HTERT RPE-1 (cell line): ENCODE data around the gene SURF1.
"Not testable (repeated sequence)": the region's sequence is repeated elsewhere in the genome, so short reads cannot be mapped to it uniquely, and the experiment has no call there.

Source experiments
- in situ Hi-C: fragments of 300-500 bp; cut with MboI; formaldehyde crosslinking; loops from 4 replicates; pipeline ENCODE4 v1.14.3; 2020; ENCODE audit warnings: low sequenced_read_pairs

The SURF1 gene, protein sequence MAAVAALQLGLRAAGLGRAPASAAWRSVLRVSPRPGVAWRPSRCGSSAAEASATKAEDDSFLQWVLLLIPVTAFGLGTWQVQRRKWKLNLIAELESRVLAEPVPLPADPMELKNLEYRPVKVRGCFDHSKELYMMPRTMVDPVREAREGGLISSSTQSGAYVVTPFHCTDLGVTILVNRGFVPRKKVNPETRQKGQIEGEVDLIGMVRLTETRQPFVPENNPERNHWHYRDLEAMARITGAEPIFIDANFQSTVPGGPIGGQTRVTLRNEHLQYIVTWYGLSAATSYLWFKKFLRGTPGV

DNA sequence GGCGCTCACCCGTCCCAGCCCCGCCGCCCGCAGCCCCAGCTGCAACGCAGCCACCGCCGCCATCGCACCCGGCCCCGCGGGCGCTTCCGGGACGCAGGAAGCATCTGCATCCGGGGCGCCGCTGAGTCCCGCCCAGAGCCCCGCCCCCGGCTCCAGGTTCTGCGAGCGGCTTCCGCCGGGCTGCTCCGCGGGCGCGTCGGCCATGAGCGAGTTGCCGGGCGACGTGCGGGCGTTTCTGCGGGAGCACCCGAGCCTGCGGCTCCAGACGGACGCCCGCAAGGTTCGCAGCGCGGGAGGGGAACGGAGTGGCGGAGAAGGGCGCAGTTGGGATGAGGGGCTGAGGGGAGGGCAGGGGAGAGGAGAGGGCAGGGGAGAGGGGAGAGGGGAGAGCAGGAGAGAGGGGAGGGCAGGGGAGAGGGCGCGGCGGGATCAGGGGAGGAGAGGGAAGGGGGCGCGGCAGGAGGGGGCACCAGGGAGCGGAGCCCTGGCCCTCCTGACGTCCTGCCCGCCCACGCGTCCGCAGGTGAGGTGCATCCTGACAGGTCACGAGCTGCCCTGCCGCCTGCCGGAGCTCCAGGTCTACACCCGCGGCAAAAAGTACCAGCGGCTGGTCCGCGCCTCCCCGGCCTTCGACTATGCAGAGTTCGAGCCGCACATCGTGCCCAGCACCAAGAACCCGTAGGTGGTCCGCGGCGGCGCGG is at the start of gene SURF1, which contains the start of gene SURF2:
TSS of gene SURF1 (minus strand) at position 97 of the 701 bp plus-strand sequence. CDS start at position 63, 34 bp downstream.
TSS of gene SURF2 (plus strand) at position 160 of the 701 bp plus-strand sequence. CDS start at position 203, 43 bp downstream.
- in situ Hi-C loops, result no loop called here

DNA sequence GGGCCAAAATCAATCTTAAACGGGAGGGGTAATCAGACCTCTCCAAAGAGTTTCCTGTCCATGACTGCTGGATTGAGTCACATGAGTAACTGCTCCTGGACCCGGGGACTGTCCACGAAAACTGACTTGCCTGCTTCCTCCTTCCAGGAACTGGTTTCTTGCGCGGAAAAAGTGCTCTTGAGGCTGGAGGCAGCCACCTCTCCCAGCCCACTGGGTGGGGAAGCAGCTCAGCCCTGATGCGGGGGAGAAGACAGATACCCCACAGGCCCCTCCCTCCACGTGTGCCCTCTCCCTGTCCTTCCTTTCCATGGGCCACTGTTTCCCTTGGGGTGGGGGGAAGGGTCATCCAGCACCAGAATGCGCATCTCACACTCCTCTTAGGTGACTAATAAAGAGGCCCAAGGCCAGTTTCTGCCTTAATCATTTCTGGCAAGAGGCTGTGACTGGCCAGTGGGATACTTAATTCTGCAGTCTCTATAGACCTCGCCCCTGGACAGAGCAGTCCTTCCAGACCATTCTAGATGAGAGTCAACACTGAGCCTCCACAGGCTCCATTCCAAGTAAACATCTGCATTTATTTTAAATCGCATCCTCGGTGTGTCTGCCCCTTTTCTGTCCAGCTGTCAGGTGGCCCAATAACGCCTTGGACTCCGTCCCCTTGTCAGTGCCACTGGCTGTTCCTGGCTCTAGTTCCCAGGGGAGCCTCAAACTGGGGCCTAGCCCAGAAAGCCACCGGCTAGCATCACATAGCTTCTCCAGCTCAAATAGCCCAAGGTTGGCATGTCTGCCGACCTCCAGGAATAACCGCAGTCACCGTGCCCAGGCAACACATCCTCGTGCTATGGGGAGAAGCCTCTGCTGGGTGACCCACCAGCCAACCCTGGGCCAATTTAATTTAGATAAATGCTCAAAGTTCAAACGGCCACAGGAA is 49.5 kb upstream of the SURF1 start:
- in situ Hi-C loops, result no loop called here

DNA sequence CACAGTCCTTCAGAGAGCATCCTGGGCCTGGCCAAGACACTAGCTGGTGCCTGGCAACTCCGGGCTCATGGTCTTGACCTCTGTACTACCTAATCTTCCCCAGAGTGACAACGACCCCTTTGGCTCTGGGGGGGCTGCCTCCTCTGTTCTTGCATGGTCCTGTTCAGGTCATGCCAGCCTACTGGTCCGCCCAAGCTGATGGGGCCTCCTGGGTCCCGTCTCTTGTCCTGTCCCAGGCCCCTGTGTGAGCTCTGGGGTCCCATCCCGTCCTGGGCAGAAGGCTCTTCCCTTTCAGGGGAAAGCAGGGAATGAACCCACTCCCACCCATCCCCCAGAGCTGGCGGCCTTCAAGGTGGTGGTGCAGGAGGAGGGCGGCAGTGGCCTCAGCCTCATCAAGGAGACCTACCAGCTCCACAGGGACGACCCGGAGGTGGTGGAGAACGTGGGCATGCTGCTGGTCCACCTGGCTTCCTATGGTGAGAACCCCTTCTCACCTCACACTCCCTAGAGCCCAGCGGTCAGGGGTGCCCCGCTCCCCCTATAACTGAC is 48.2 kb upstream of the SURF1 start:
- in situ Hi-C loops, result no loop called here

DNA sequence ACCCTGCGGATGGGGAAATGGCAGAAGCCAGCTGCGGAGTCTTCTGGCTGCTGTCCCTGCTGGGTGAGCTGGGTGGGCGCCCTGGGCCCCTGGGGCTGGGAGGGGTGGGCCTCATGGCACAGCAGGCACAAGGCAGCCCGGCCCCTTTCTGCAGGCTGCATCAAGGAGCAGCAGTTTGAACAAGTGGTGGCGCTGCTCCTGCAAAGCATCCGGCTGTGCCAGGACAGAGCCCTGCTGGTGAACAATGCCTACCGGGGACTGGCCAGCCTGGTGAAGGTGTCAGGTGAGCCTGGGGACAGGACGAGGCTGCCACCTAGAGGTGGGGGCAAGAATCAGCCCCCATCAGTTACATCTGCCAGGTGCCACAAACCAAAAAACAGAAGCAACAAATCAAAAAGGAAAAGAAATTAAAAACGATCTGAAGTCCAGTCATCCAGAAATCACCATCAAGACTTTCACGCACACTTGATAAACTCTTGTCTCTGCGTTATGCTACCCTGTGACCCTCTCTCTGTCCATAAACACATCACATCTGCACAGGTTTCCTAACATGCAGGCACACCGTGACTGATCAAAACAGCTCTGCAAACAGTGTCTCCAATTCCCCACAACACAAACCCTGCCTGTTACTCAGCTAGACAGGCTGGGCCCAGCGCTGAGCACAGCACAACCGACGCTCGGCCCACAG is 47.6 kb upstream of the SURF1 start:
- in situ Hi-C loops, result no loop called here

DNA sequence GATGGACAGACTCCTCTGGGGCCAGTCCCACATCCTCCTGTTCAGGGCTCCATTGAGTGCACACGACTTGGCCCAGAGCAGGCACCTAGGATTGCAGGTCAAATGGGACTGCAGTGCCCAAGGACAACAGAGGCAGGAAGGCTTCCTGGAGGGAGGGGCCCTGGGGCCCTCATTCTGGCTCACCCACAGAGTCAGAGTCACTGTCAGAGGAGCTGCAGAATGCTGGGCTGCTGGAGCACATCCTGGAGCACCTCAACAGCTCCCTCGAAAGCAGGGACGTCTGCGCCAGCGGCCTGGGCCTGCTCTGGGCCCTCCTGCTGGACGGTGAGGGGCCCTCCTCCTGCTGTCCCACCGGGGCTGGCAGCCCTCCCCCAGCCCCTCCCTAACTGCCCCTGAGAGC is 46.4 kb upstream of the SURF1 start:
- in situ Hi-C loops, result no loop called here

DNA sequence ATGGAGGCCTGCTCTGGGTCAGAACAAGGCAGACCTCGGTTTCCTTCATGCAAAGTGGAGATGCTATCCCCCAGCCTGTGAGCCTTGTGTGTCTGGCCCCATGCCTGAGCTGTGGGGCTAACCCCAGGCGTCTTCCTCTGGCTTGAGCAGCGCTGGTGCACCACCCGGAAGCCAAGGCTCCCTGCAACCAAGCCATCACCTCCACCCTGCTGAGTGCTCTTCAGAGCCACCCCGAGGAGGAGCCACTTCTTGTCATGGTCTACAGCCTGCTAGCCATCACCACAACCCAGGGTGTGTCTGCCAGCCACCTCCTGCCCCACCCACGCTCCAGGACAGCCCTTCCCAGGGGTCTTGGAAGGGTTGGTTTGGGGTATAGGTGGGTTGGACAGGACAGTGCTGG is 45.3 kb upstream of the SURF1 start:
- in situ Hi-C loops, result no loop called here

DNA sequence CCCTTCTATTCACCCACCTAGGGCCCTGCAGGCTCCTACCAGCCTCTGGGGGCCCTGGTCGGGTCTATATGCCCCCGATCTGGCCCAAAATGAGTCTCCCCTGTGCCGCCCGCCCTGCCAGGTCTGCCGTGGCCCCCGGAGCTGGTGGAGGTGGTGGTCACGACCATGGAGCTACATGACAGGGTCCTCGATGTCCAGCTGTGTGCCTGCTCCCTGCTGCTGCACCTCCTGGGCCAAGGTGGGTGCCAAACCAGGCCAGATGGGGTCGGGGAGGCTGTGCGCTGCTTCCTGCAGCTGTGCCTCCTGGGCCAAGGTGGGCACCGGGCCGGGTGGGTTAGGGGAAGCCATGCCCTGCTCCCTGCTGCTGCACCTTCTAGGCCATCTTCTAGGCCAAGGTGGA is 44.0 kb upstream of the SURF1 start:
- in situ Hi-C loops, result no loop called here

DNA sequence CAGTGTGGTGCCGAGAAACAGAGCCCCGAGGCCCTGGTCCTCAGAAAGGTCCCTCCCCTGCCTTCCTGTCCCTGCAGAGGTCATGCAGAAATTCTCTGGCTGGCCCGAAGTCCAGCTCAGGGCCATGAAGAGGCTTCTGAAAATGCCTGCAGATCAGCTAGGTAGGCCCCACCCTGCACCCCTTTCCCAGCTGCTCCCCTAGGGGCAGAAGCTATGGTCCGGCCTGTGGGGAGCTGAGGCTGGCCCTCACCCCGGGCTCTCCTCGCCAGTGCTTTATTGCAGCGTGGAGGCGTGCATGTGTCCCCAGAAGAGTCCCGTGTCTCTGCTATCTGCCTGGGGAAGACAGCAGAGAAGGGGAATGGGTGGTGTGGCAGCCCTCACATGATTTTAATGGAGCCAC is 41.6 kb upstream of the SURF1 start:
- in situ Hi-C loops, result no loop called here

DNA sequence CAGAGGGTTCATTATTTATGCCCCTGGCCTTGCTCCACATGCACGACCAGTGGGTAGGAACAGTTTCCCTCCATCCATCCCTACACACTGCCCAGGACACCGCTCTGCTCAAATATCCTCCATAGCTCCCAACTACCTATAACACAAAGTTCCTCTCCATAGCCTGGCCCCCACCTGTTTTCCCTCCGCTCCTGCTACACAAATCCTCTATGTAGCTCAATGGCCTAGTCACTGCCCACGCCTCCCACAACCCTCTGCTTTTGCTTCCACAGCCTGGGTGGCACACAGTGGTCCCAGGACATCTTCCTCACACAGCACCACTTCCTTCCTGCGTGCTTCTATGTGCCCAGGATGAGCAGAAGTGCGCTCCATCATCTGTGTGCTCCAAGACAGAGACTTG is 41.1 kb upstream of the SURF1 start:
- in situ Hi-C loops, result no loop called here

DNA sequence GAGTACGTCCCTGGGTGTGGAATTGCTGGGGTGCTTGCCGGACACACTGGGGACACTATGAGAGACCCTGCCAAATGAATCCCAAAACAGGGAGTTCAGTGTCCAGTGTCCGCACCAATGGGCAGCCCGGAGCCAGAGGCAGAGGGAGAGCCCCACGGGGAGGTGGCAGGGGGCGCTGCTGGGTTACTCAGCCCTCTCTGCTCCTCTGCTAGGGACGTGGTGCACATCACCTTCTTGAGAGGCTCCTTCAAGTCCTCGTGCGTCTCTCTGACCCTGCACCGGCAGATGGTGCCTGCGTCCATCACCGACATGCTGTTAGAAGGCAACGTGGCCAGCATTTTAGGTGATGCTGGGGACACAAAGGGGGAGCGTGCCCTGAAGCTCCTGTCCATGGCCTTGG is 40.7 kb upstream of the SURF1 start:
- in situ Hi-C loops, result no loop called here

DNA sequence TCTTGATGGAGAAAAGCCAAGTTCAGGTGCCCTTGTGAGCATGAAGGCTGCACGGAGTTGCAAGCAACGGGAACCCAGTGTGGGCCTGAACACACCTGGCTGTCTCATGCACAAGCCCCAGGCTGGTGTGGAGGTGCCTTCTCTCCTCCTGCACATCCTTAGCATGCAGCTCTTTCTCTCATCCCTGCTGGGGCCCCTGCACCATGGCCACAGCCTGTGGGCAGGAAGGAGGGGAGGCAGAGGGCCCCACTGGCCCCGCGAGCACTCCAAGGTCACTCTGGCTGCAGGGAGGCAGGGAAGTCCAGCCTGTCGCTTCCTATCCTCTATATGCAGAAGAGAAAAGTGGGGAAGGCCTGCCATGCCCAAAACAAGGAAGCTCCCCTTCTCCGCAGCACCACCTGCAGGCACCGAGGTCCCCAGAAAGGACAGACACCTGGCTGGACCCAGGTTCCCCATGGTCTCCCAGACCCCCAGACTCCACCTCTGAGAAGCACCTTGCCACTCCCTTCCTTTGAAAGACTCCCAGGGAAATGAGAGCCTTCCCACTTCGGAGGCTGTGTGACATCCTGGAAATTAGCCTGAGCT is 38.5 kb upstream of the SURF1 start:
- in situ Hi-C loops, result no loop called here

DNA sequence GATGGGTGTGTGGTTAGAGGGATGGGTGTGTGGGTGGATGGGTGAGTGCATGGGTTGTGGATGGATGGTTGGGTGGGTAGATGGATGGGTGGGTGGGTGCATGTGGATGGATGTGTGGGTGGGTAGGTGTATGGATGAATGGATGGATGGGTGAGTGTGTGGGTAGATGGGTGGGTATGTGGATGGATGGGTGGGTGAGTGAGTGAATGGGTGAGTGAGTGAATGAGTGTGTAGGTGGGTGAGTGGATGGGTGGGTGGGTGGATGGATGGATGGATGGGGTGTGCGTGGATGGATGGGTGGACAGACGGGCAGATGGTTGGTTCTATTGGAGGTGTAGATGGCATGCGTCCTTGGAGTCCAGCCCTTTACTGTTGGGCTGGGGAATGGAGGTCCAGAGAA is 37.1 kb upstream of the SURF1 start:
- in situ Hi-C loops, result no loop called here

DNA sequence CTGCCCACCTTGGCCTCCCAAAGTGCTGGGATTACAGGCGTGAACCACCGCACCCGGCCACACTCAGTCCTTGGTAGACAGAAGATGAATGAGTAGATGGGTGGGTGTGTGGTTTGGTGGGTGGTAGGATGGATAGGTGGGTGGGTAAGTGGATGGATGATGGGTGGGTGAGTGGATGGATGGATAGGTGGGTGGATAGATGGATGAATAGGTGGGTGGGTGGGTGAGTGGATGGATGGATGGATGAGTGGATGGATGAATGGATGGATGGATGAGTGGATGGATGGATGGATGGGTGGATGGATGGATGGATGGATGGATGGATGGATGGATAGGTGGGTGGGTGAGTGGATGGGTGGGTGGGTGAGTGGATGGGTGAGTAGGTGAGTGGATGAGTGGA is 36.0 kb upstream of the SURF1 start:
- in situ Hi-C loops, result not testable (repeated sequence)

DNA sequence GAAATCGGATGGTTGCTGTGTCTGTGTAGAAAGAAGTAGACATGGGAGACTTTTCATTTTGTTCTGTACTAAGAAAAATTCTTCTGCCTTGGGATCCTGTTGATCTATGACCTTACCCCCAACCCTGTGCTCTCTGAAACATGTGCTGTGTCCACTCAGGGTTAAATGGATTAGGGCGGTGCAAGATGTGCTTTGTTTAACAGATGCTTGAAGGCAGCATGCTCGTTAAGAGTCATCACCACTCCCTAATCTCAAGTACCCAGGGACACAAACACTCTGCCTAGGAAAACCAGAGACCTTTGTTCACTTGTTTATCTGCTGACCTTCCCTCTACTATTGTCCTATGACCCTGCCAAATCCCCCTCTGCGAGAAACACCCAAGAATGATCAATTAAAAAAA is 35.2 kb upstream of the SURF1 start:
- in situ Hi-C loops, result not testable (repeated sequence)

DNA sequence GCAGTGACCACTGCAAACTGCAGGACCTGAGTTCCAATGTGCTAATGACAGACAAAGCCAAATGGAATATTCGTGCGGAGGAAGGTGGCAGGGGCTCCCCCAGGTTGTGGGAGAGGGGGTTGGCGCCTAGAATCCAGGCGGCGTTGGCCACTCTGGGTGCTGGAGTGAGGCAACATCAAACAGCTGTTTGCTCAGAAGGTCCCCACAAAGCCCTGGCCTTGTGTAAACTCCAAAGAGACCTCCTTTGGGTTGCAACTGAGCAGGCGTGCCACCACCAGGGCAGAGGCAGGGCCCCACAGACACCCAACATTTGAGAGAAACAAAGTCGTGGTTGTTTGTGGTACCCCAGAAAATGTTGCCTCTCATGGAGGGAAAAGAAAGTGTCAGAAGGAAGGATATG is 34.4 kb upstream of the SURF1 start:
- in situ Hi-C loops, result no loop called here

DNA sequence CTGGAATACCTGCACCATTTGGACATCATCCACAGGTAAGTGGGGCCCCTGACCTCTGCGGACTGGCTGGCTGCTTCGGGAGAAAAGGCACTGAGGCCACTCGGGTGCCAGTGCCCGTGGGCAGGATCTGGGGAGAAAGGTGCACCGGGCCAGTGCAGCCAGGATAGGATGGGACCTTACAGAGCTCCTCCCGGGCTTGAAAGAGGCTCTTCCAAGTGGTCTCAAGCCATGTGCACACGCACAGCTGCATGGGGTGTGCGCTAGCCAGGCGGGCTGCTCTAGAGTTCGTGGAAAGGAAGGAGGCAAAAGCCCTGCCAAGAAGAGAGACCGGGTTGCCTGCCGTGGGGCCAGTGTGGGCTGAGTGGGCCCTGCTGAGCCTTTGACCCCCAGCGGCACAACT is 33.3 kb upstream of the SURF1 start:
- in situ Hi-C loops, result no loop called here

DNA sequence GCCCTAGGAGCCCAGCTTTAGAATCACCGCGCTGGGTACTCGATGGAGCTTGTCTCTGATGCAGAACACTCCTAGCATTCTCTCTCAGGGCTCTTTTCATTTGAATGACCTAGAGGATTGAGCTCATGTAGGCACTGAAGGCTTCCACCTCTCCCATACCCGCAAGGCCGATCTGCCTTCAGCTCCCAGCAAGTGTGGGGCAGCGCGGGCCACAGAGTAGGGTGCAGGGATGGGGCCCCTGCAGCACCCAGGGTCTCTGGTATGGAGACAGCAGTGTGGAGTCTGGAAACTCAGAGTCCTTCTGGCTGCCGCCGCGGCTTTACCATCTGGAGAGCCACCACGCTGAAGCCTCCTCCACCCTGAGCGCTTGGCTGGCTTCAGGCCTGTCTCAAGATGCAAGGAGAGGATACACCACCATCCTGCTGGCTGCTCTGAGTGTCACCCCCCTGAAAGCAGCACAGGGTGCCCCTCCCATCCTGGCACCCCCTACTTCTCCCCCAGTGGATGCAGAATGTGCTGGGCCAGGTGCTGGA is 32.8 kb upstream of the SURF1 start:
- in situ Hi-C loops, result no loop called here

DNA sequence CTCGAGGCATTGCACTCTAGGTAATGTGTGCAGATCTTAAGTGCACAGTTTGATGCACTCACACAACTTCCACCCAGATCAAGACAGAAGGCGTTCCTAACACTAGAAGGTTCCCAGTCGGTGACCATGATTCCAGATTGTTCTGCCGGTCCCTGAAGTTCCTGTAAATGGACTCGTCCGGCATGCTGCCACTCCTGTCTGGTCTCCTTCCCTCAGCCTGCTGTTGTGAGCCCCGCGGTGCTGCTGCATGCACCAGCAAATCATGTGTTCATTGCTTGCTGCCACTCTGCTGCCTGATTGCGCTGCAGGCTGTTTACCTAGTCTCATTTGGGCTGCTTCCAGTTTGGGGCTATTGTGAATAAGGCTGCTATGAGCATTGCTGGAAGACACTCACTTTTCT is 31.4 kb upstream of the SURF1 start:
- in situ Hi-C loops, result no loop called here

DNA sequence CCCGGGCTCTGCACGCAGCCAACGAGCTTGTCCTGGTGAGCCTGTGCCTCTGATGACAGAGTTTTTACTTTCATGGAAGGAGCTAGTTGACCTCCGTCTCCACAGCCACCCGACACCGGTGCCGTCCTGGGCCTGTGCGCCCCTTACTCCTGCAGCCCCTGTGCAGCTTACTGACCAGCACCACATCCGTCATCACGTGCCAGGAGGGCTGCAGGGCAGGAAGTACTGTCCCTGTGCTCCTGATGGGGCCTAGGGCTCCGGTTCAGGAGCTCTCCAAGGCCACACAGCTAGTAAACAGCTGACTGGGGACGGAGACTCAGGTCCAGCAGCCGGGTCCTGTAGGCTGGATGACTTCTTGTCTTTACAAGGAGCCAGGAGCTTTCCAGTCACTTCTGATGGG is 30.1 kb upstream of the SURF1 start:
- in situ Hi-C loops, result no loop called here

DNA sequence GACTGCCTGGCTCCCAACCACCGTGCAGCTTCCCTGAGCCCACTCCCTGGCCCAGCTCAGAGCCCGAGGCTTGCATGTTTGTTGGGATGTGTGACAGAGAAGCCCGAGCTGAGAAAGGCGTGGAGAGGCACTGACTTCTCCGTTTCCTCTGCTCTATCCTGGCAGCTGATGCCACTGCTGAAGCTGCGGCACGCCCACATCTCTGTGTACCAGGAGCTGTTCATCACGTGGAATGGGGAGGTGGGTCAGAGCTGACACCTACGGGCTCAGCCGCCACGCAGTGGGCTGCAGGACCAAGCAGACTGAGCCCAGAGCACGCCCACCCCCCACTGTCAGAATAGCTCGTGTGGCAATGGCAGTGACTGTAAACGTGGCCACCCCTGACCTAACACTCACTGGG is 29.2 kb upstream of the SURF1 start:
- in situ Hi-C loops, result no loop called here
